ENCODE data around the gene PPP1R9B.

GRCh38 chr17:50180620-50181019, 30.1 kb upstream of the PPP1R9B start:
- TF ChIP-seq CTCF (IDR thresholded peaks at IDR 0.05; ENCODE audit: low read length) (no peak), EZH2 (IDR thresholded peaks at IDR 0.05; ENCODE audit: borderline replicate concordance, low read length) (no peak)
